Lung (tissue), 12 donors: ENCODE data around the gene CNPY3. TPM values are rescaled to one million over a fixed set of nuclear protein-coding genes. Genes with fewer than 3 reads are reported as not detected.

ENCODE experiments used
- ATAC-seq: fragments of 200-7000 bp; cut with Tn5 transposase; one replicate; pipeline ENCODE4 v1.9.1; 2020; ENCODE audit warnings: moderate number of reproducible peaks; ENCODE audit not compliant: insufficient read depth, low FRiP score
- DNase-seq, 3 donors: peaks; one replicate each; pipeline ENCODE4 v3.0.0-alpha.2; 2013 to 2017
- H3K27ac ChIP-seq, 2 donors: one replicate each; pipeline ENCODE4 v1.5.1; 2013; ENCODE audit warnings: mild to moderate bottlenecking in 2 of 2, moderate library complexity in 2 of 2, control low read depth in 1 of 2, inconsistent platforms in 1 of 2, low read depth in 1 of 2, low read length in 1 of 2
- H3K27me3 ChIP-seq, 3 donors: one replicate each; pipeline ENCODE4 v1.5.1; 2013; ENCODE audit warnings: low read length in 2 of 3; ENCODE audit not compliant: control insufficient read depth in 3 of 3, insufficient read depth in 3 of 3
- H3K36me3 ChIP-seq, 4 donors: one replicate each; pipeline ENCODE4 v1.5.1; 2013; ENCODE audit warnings: low read length in 4 of 4, mild to moderate bottlenecking in 1 of 4, moderate library complexity in 1 of 4; ENCODE audit not compliant: control insufficient read depth in 4 of 4, insufficient read depth in 4 of 4
- H3K4me1 ChIP-seq, 5 donors: one replicate each; pipeline ENCODE4 v1.5.1; 2013; ENCODE audit warnings: low read length in 5 of 5, mild to moderate bottlenecking in 2 of 5, moderate library complexity in 1 of 5; ENCODE audit not compliant: control insufficient read depth in 5 of 5, insufficient read depth in 5 of 5
- H3K4me3 ChIP-seq: one replicate; pipeline ENCODE4 v1.5.1; 2013; ENCODE audit warnings: mild to moderate bottlenecking, control low read depth, moderate library complexity
- H3K9ac ChIP-seq, 2 donors: one replicate each; pipeline ENCODE4 v1.5.1; 2013; ENCODE audit warnings: low read length in 2 of 2, control low read depth in 1 of 2; ENCODE audit not compliant: insufficient read depth in 1 of 2
- H3K9me3 ChIP-seq, 4 donors: one replicate each; pipeline ENCODE4 v1.5.1; 2013; ENCODE audit warnings: low read length in 3 of 4, mild to moderate bottlenecking in 1 of 4, moderate library complexity in 1 of 4; ENCODE audit not compliant: control insufficient read depth in 4 of 4, insufficient read depth in 3 of 4
- WGBS, 2 donors: extraction: QIAGEN DNeasy Blood & Tissue Kit; methylation state at CpG; one replicate each; pipeline ENCODE4 v1.1.7; 2013; 5-methylcytosine and 5-hydroxymethylcytosine counted together
- polyA plus RNA-seq, 2 donors: library from polyadenylated mRNA; stranded (reverse); fragments of 200-250 nt; gene quantifications; one replicate each; pipeline ENCODE4 v1.2.1, GENCODE V29; 2013
- total RNA-seq, 2 donors: library from RNA; depleted of rRNA in 1 of 2; stranded (reverse); fragments of >200 nt in 1 of 2; gene quantifications; one replicate each; pipeline ENCODE4 v1.2.1, GENCODE V29; 2014 to 2021
- TF ChIP-seq, protein P1 (sequence below): IDR thresholded peaks from 2 replicates; pipeline ENCODE4 v1.5.1; 2012; ENCODE audit warnings: mild to moderate bottlenecking; ENCODE audit errors: control extremely low read depth, extremely low read depth
- donor health status: control.
- donor health status: control.
- donor health status: Bipolar disorder and iron deficiency.
- donor health status: healthy.
- donor health status: DM: yes; HTN: yes; CAD: no.

CNPY3 gene
- total and polyA plus RNA-seq, 4 donors: 36.0 to 90.5 (median 56.2) TPM

DNA sequence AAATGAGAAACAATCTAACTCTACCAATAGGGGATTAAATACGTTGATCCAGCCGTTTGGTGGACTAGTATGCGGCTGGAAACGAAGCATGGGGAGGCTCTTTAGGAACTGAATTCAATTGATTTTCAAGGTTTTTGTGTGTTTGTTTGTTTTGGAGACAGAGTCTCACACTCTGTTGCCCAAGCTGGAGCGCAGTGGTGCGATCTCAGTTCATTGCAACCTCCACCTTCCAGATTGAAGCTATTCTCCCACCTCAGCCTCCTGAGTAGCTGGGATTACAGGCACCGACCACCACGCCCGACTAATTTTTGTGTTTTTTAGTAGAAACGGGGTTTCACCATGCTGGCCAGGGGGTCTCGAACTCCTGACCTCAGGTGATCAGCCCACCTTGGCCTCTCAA lies 7.1 kb downstream of the CNPY3 start:
- no peaks in the 10 kb centered on the region for H3K9me3 ChIP-seq
- ATAC-seq (no peak), DNase-seq (no peak)
- H3K27ac ChIP-seq: no peak overlapping the region
- no peaks in the 10 kb centered on the region for H3K27me3 ChIP-seq
- H3K4me3 ChIP-seq: no peak overlapping the region
- 90 to 95% methylated on average over 11 of the region's 11 CpGs for WGBS, 2 donors
- no peak overlapping the region for H3K9ac ChIP-seq
- peaks cover 0 to 5% (median 0%) of the 10 kb centered on the region in 5 donors for H3K4me1 ChIP-seq
- peaks cover 7 to 47% (median 20%) of the 10 kb centered on the region in 4 donors for H3K36me3 ChIP-seq
- TF ChIP-seq, protein P1, sequence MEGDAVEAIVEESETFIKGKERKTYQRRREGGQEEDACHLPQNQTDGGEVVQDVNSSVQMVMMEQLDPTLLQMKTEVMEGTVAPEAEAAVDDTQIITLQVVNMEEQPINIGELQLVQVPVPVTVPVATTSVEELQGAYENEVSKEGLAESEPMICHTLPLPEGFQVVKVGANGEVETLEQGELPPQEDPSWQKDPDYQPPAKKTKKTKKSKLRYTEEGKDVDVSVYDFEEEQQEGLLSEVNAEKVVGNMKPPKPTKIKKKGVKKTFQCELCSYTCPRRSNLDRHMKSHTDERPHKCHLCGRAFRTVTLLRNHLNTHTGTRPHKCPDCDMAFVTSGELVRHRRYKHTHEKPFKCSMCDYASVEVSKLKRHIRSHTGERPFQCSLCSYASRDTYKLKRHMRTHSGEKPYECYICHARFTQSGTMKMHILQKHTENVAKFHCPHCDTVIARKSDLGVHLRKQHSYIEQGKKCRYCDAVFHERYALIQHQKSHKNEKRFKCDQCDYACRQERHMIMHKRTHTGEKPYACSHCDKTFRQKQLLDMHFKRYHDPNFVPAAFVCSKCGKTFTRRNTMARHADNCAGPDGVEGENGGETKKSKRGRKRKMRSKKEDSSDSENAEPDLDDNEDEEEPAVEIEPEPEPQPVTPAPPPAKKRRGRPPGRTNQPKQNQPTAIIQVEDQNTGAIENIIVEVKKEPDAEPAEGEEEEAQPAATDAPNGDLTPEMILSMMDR: no peak

DNA sequence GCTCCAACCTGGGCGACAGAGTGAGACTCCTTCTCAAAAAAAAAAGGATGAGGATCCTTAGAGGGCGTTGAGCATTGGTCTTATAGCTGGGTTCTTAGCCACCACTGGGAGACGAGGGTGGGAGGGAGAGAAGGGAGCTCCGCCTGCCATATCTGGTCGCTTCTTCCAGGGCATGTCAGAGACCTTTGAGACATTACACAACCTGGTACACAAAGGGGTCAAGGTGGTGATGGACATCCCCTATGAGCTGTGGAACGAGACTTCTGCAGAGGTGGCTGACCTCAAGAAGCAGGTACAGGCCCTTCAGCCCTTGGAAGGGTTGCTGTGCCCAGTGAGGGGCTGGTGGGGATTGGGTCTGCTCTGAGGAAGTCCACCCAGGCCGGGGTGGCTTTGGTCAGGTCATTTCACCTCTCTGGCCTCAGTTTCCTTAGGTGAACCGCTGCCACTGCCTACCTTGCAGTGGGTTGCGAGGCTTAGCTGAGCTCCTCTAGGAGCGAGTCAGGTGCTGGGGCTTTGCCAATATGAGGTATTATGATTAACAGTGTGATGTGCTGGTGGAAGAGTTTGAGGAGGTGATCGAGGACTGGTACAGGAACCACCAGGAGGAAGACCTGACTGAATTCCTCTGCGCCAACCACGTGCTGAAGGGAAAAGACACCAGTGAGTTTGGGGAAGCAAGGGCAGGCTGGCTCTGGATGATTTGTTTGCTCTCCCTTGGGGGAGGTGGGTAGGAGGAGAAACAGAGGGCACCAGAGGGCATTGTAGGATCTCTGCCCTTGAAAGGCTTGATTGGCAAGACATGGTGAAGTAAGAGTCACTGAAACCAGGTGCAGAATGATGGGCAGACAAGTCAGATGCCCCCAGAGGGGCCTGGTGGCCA lies 8.5 kb downstream of the CNPY3 start:
- peaks cover 7 to 52% (median 20%) of the 10 kb centered on the region in 4 donors for H3K36me3 ChIP-seq
- no peaks in the 10 kb centered on the region for H3K27me3 ChIP-seq
- TF ChIP-seq, protein P1: no peak
- WGBS, 2 donors: 93 to 94% methylated on average over 13 of the region's 13 CpGs
- no peak overlapping the region for H3K9ac ChIP-seq
- no peaks in the 10 kb centered on the region for H3K9me3 ChIP-seq
- H3K4me3 ChIP-seq: no peak overlapping the region
- peaks cover 0 to 5% (median 0%) of the 10 kb centered on the region in 5 donors for H3K4me1 ChIP-seq
- DNase-seq (no peak), ATAC-seq (no peak)
- no peak overlapping the region for H3K27ac ChIP-seq

DNA sequence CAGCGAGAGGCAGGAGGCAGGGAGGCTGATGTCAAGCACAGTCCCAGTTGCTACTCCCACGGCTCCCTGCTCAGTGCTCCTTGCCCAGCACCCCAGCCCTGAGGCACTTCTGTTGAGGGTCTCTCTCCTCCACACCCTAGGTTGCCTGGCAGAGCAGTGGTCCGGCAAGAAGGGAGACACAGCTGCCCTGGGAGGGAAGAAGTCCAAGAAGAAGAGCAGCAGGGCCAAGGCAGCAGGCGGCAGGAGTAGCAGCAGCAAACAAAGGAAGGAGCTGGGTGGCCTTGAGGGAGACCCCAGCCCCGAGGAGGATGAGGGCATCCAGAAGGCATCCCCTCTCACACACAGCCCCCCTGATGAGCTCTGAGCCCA lies 9.1 kb downstream of the CNPY3 start:
- H3K4me1 ChIP-seq: peaks cover 0 to 2% (median 0%) of the 10 kb centered on the region in 5 donors
- TF ChIP-seq, protein P1: no peak
- peaks cover 7 to 50% (median 21%) of the 10 kb centered on the region in 4 donors for H3K36me3 ChIP-seq
- no peak overlapping the region for H3K4me3 ChIP-seq
- no peak overlapping the region for H3K9ac ChIP-seq
- H3K27ac ChIP-seq: no peak overlapping the region
- no peak for ATAC-seq
- no peaks in the 10 kb centered on the region for H3K27me3 ChIP-seq
- H3K9me3 ChIP-seq: no peaks in the 10 kb centered on the region
- WGBS, 2 donors: 84 to 89% methylated on average over 5 of the region's 5 CpGs
- no peak for DNase-seq
